H1 (cell line): ENCODE results near the gene PURB. TPM values are rescaled to one million over a fixed set of nuclear protein-coding genes. Genes with fewer than 3 reads are reported as not detected.

Source experiments
- CTCF ChIA-PET: fragments of 300-600 bp; sonication (Branson Sonifier 250); formaldehyde crosslinking; loops from one replicate; lab custom pipeline; 2021; ENCODE audit not compliant: partially characterized antibody; lab: Charles Lee
- POLR2A ChIA-PET: fragments of 300-600 bp; sonication (Branson Sonifier 250); formaldehyde crosslinking; loops from one replicate; lab custom pipeline; 2021; ENCODE audit warnings: inconsistent platforms; ENCODE audit not compliant: partially characterized antibody; lab: Charles Lee
- DNase-seq, 2 experiments: peaks; one replicate each; pipeline versions ENCODE4 v3.0.0 to v3.0.0-alpha.2; 2010 to 2022; ENCODE audit warnings: low spot score in 2 of 2, low read depth in 1 of 2, mixed read lengths in 1 of 2
- FAIRE-seq: peaks from 2 replicates; lab custom pipeline; 2011; peaks lifted over from hg19 to GRCh38; lab: Jason Lieb, UNC
- H2AFZ ChIP-seq: 2 replicates; pipeline ENCODE4 v1.8.1; 2012; ENCODE audit warnings: low read length, inconsistent platforms
- H2AK5ac ChIP-seq: 2 replicates; pipeline ENCODE4 v1.6.1; 2013; ENCODE audit warnings: low read depth, low read length
- H2BK120ac ChIP-seq: replicated peaks from 2 replicates; pipeline ENCODE3; 2013; ENCODE audit warnings: low read depth, low read length, inconsistent platforms
- H2BK12ac ChIP-seq: 2 replicates; pipeline ENCODE4 v1.6.1; 2013; ENCODE audit warnings: low read depth, low read length
- H2BK15ac ChIP-seq: 2 replicates; pipeline ENCODE4 v1.6.1; 2013; ENCODE audit warnings: low read length
- H2BK20ac ChIP-seq: 2 replicates; pipeline ENCODE4 v1.6.1; 2013; ENCODE audit warnings: low read length
- H2BK5ac ChIP-seq: 2 replicates; pipeline ENCODE4 v1.6.1; 2013; ENCODE audit warnings: low read depth, low read length
- H3K14ac ChIP-seq: 2 replicates; pipeline ENCODE4 v1.6.1; 2013; ENCODE audit warnings: inconsistent platforms; ENCODE audit not compliant: insufficient read length
- H3K18ac ChIP-seq: 2 replicates; pipeline ENCODE4 v1.6.1; 2013; ENCODE audit warnings: low read length; ENCODE audit errors: extremely low read depth
- H3K23ac ChIP-seq: 2 replicates; pipeline ENCODE4 v1.6.1; 2013; ENCODE audit warnings: inconsistent platforms; ENCODE audit not compliant: insufficient read length
- H3K23me2 ChIP-seq: 2 replicates; pipeline ENCODE4 v1.6.1; 2013; ENCODE audit warnings: low read depth, low read length
- H3K27ac ChIP-seq: 2 replicates; pipeline ENCODE4 v1.6.1; 2011; ENCODE audit warnings: low read depth, low read length, inconsistent platforms
- H3K27me3 ChIP-seq, 4 experiments: replicated peaks in 1 of 4; 1 replicate in 1 of 4; 2 replicates in 3 of 4; pipeline versions ENCODE4 v1.6.1 to v1.8.1; 2011 to 2013; ENCODE audit warnings: low read length in 3 of 4, mild to moderate bottlenecking in 3 of 4, inconsistent platforms in 2 of 4, mixed read lengths in 2 of 4, moderate library complexity in 1 of 4; ENCODE audit not compliant: control insufficient read depth in 3 of 4, insufficient read depth in 3 of 4; ENCODE audit errors: extremely low read depth in 1 of 4
- H3K36me3 ChIP-seq, 4 experiments: 2 replicates each; pipeline versions ENCODE4 v1.6.1 to v1.8.1; 2011 to 2013; ENCODE audit warnings: mild to moderate bottlenecking in 4 of 4, low read length in 3 of 4, moderate library complexity in 2 of 4, control low read depth in 1 of 4, inconsistent platforms in 1 of 4; ENCODE audit not compliant: insufficient read depth in 4 of 4, control insufficient read depth in 2 of 4
- H3K4ac ChIP-seq: replicated peaks from 2 replicates; pipeline ENCODE3; 2013; ENCODE audit warnings: low read length, low read depth, mixed read lengths, inconsistent platforms; ENCODE audit not compliant: insufficient read length
- H3K4me1 ChIP-seq, 4 experiments: replicated peaks in 1 of 4; 1 replicate in 1 of 4; 2 replicates in 3 of 4; pipeline versions ENCODE4 v1.6.1 to v1.8.1; 2011 to 2013; ENCODE audit warnings: low read length in 3 of 4, inconsistent platforms in 2 of 4, mixed read lengths in 1 of 4; ENCODE audit not compliant: insufficient read depth in 4 of 4, control insufficient read depth in 3 of 4
- H3K4me2 ChIP-seq, 2 experiments: 2 replicates each; pipeline versions ENCODE4 v1.6.1 to v1.8.1; 2011 to 2013; ENCODE audit warnings: low read depth in 2 of 2, low read length in 2 of 2, control low read depth in 1 of 2, inconsistent platforms in 1 of 2, mild to moderate bottlenecking in 1 of 2; ENCODE audit not compliant: insufficient read depth in 1 of 2
- H3K4me3 ChIP-seq, 4 experiments: fragments of 200-600, 300-600 bp in 1 of 4; sonication (generic), shearing (Covaris generic), sonication (Bioruptor Twin) in 1 of 4; 2 replicates each; pipeline versions ENCODE4 v1.5.1 to v1.8.1; 2011 to 2016; ENCODE audit warnings: low read length in 4 of 4, low read depth in 3 of 4, control low read depth in 2 of 4, inconsistent platforms in 2 of 4, mild to moderate bottlenecking in 2 of 4, mixed read lengths in 1 of 4, moderate library complexity in 1 of 4; ENCODE audit not compliant: insufficient read depth in 2 of 4; ENCODE audit errors: extremely low read depth in 1 of 4
- H3K56ac ChIP-seq: replicated peaks from 2 replicates; pipeline ENCODE3; 2013; ENCODE audit warnings: low read depth, mild to moderate bottlenecking, mixed read lengths, low read length, inconsistent platforms; ENCODE audit not compliant: insufficient read length
- H3K79me1 ChIP-seq: 2 replicates; pipeline ENCODE4 v1.6.1; 2013; ENCODE audit warnings: low read depth, low read length, control low read depth
- H3K79me2 ChIP-seq, 2 experiments: 2 replicates each; pipeline versions ENCODE4 v1.6.1 to v1.8.1; 2012 to 2013; ENCODE audit warnings: low read length in 2 of 2, mild to moderate bottlenecking in 2 of 2, inconsistent platforms in 1 of 2; ENCODE audit not compliant: insufficient read depth in 2 of 2, control insufficient read depth in 1 of 2
- H3K9ac ChIP-seq, 4 experiments: replicated peaks in 1 of 4; 1 replicate in 1 of 4; 2 replicates in 3 of 4; pipeline versions ENCODE4 v1.6.1 to v1.8.1; 2011 to 2013; ENCODE audit warnings: low read depth in 3 of 4, low read length in 3 of 4, control low read depth in 2 of 4, mild to moderate bottlenecking in 2 of 4, moderate library complexity in 2 of 4, inconsistent platforms in 1 of 4; ENCODE audit errors: extremely low read depth in 1 of 4
- H3K9me3 ChIP-seq, 2 experiments: 2 replicates each; pipeline versions ENCODE4 v1.6.1 to v1.8.1; 2012 to 2013; ENCODE audit warnings: mild to moderate bottlenecking in 2 of 2, moderate library complexity in 2 of 2, control low read depth in 1 of 2, inconsistent platforms in 1 of 2, low read depth in 1 of 2, low read length in 1 of 2, mixed read lengths in 1 of 2; ENCODE audit not compliant: insufficient read depth in 2 of 2
- H4K20me1 ChIP-seq, 2 experiments: replicated peaks in 1 of 2; 2 replicates each; pipeline versions ENCODE3 to v1.8.1; 2011 to 2013; ENCODE audit warnings: inconsistent platforms in 2 of 2, low read length in 2 of 2, mild to moderate bottlenecking in 1 of 2; ENCODE audit not compliant: insufficient read depth in 2 of 2, control insufficient read depth in 1 of 2
- H4K5ac ChIP-seq: 2 replicates; pipeline ENCODE4 v1.6.1; 2013; ENCODE audit warnings: low read length, low read depth, mixed read lengths, inconsistent platforms; ENCODE audit not compliant: insufficient read length
- H4K8ac ChIP-seq: 2 replicates; pipeline ENCODE4 v1.8.0; 2013; ENCODE audit warnings: mild to moderate bottlenecking, moderate library complexity, low read length, inconsistent platforms; ENCODE audit not compliant: insufficient read depth; ENCODE audit errors: extremely low read depth
- H4K91ac ChIP-seq: replicated peaks from 2 replicates; pipeline ENCODE3; 2013; ENCODE audit warnings: low read length, mixed read lengths, inconsistent platforms; ENCODE audit not compliant: insufficient read length
- BACH1 ChIP-seq: IDR thresholded peaks from 2 replicates; pipeline ENCODE4 v1.6.1; 2012; ENCODE audit warnings: low read length, improper control_type of control experiment
- CBX5 ChIP-seq: fragments of 300-800, 300-1000 bp; sonication (generic); IDR thresholded peaks from 2 replicates; pipeline ENCODE4 v1.7.1; 2016; ENCODE audit warnings: antibody characterized with exemption, low read length, low read depth
- CBX8 ChIP-seq: fragments of 300-800, 300-1000 bp; sonication (generic); IDR thresholded peaks from 2 replicates; pipeline ENCODE4 v1.7.1; 2016; ENCODE audit warnings: low read depth, low read length, borderline replicate concordance
- CEBPB ChIP-seq: IDR thresholded peaks from 2 replicates; pipeline ENCODE4 v1.6.1; 2012; ENCODE audit warnings: low read depth, low read length
- GTF2F1 ChIP-seq: IDR thresholded peaks from 2 replicates; pipeline ENCODE4 v1.6.1; 2012; ENCODE audit warnings: low read depth, low read length, improper control_type of control experiment, borderline replicate concordance
- HDAC2 ChIP-seq, 2 experiments: fragments of 300-600 bp in 1 of 2; sonication (generic) in 1 of 2; IDR thresholded peaks; 2 replicates each; pipeline ENCODE4 v1.6.1; 2011 to 2012; ENCODE audit warnings: low read depth in 2 of 2, low read length in 2 of 2, mild to moderate bottlenecking in 2 of 2, moderate library complexity in 2 of 2, borderline replicate concordance in 1 of 2, inconsistent platforms in 1 of 2
- JUN ChIP-seq: IDR thresholded peaks from 2 replicates; pipeline ENCODE4 v1.6.1; 2011; ENCODE audit warnings: low read depth, mild to moderate bottlenecking, improper control_type of control experiment, low read length
- KDM4A ChIP-seq: IDR thresholded peaks from one replicate; pipeline ENCODE4 v1.7.1; 2012; ENCODE audit warnings: low read depth, mild to moderate bottlenecking, moderate library complexity, low read length, inconsistent platforms; ENCODE audit not compliant: severe bottlenecking
- PHF8 ChIP-seq: fragments of 200-600 bp; sonication (generic); conservative IDR thresholded peaks from 2 replicates; pipeline ENCODE4 v1.7.1; 2012; ENCODE audit warnings: low read depth, mild to moderate bottlenecking, inconsistent platforms, low read length, moderate library complexity
- RXRA ChIP-seq: IDR thresholded peaks from 2 replicates; pipeline ENCODE4 v1.6.1; 2011; ENCODE audit warnings: low read depth, mild to moderate bottlenecking, low read length, moderate library complexity; ENCODE audit not compliant: insufficient read depth
- SP2 ChIP-seq: IDR thresholded peaks from 2 replicates; pipeline ENCODE4 v1.6.1; 2012; ENCODE audit warnings: mild to moderate bottlenecking, low read length, inconsistent platforms
- SP4 ChIP-seq: IDR thresholded peaks from 2 replicates; pipeline ENCODE4 v1.6.1; 2012; ENCODE audit warnings: low read length, inconsistent platforms
- TAF7 ChIP-seq: optimal IDR thresholded peaks from 2 replicates; pipeline ENCODE3; 2011; ENCODE audit warnings: low read depth, mild to moderate bottlenecking, inconsistent platforms, low read length, moderate library complexity, borderline replicate concordance
- TCF12 ChIP-seq: IDR thresholded peaks from 2 replicates; pipeline ENCODE4 v1.6.1; 2011; ENCODE audit warnings: low read depth, mild to moderate bottlenecking, low read length
- WGBS, 2 experiments: shearing (Covaris generic) in 1 of 2; methylation state at CpG; one replicate each; pipeline versions ENCODE4 v1.1.6 to v1.1.7; 2013 to 2015; ENCODE audit warnings: low lambda C conversion rate in 2 of 2, mixed read lengths in 2 of 2, inconsistent platforms in 1 of 2, low coverage in 1 of 2, missing lambda C conversion rate in 1 of 2; ENCODE audit not compliant: insufficient replicate concordance in 2 of 2, insufficient coverage in 1 of 2, insufficient read length in 1 of 2; ENCODE audit errors: extremely low coverage in 1 of 2, missing lambda C conversion rate in 1 of 2; 5-methylcytosine and 5-hydroxymethylcytosine counted together
- polyA plus RNA-seq, 7 experiments: library from polyadenylated mRNA; depleted of rRNA in 3 of 7; stranded (reverse) in 5 of 7; unstranded in 2 of 7; fragments of >200 nt in 5 of 7; fragments of 200-250 nt in 2 of 7; gene quantifications; 1 replicate in 5 of 7; 2 replicates in 1 of 7; 4 replicates in 1 of 7; pipeline versions ENCODE4 v1.2.1 to v1.2.3, GENCODE V29; 2011 to 2013; ENCODE audit warnings: missing spikeins in 2 of 7, mixed read lengths in 2 of 7
- total RNA-seq: library from RNA; stranded (reverse); fragmentation: NEBNext Ultra II Directional; extraction: Animal tissue kit (Norgen Biotek cat#: 25700); gene quantifications from 2 replicates; pipeline ENCODE4 v1.2.1, GENCODE V29; 2021
- TF ChIP-seq, protein P1 (sequence below): IDR thresholded peaks from 2 replicates; pipeline ENCODE4 v1.6.1; 2012; ENCODE audit warnings: inconsistent platforms

The PURB gene
- total and polyA plus RNA-seq, 2 of the 8 experiments (the other 6 are each of a cell fraction or from before 2014, with no cell fraction given): 3.3 to 22.7 TPM

DNA sequence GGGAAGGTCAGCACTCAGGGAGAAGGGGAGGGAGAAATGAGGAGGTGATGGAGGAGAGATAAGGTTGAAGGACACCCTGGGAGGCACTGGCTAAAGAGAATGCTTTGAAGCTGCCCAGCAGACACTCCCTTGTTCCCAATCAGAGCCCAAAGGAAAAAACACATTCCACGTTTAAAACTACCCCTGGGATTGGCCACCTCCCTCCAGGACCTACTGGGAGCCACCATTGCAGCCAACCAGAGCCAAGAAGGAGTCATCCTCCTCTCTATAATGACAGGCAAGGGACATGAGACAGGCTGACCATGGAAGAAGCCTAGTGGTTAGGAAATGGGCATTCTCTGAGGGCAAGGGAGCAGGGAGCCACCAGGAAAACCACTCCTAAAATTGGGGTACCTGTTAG lies 49.7 kb upstream of the PURB start:
- no peak overlapping the region for H3K9ac ChIP-seq
- H4K91ac ChIP-seq: no peak overlapping the region
- no peak overlapping the region for H3K23ac ChIP-seq
- WGBS, 2 experiments: 57% methylated on average over 1 of the region's 1 CpG; no CpG with 5 or more reads in 1 of the 2 experiments
- no peak overlapping the region for H2BK5ac ChIP-seq
- H3K4me2 ChIP-seq: no peak overlapping the region
- H3K27ac ChIP-seq: no peak overlapping the region
- H3K4ac ChIP-seq: no peak overlapping the region
- H3K9me3 ChIP-seq: no peaks in the 10 kb centered on the region
- no peaks in the 10 kb centered on the region for H3K23me2 ChIP-seq
- DNase-seq (no peak), FAIRE-seq (no peak)
- no peak overlapping the region for H3K4me3 ChIP-seq
- CTCF ChIA-PET: interaction anchor here (0.6 to 1.2 kb wide), 3 partner anchors 8 to 15 kb away, joined by 3 to 4 read pairs (median 3); no protein-coding TSS in a partner anchor
- H3K79me1 ChIP-seq: no peaks in the 10 kb centered on the region
- H3K36me3 ChIP-seq: no peaks in the 10 kb centered on the region
- peak overlapping the region; percentile 14; the same call in 1 of the 2 replicates for H4K8ac ChIP-seq
- no peak overlapping the region for H3K18ac ChIP-seq
- H3K56ac ChIP-seq: no peak overlapping the region
- no peaks in the 10 kb centered on the region for H3K4me1 ChIP-seq
- no peak overlapping the region for H2BK20ac ChIP-seq
- H2BK120ac ChIP-seq: no peak overlapping the region
- H3K27me3 ChIP-seq: no peaks in the 10 kb centered on the region
- H2BK15ac ChIP-seq: no peak overlapping the region
- H4K20me1 ChIP-seq: no peaks in the 10 kb centered on the region
- no peak overlapping the region for H2AK5ac ChIP-seq
- no peak overlapping the region for H2BK12ac ChIP-seq
- no peak overlapping the region for H2AFZ ChIP-seq
- POLR2A ChIA-PET: no interaction called here
- no peaks in the 10 kb centered on the region for H3K79me2 ChIP-seq
- no peak overlapping the region for H4K5ac ChIP-seq
- no peak overlapping the region for H3K14ac ChIP-seq
- TF ChIP-seq SP2: no peak
- no peak for TF ChIP-seq PHF8
- TF ChIP-seq, protein P1, sequence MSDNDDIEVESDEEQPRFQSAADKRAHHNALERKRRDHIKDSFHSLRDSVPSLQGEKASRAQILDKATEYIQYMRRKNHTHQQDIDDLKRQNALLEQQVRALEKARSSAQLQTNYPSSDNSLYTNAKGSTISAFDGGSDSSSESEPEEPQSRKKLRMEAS: no peak
- no peak for TF ChIP-seq TCF12
- no peak for TF ChIP-seq SP4
- no peak for TF ChIP-seq GTF2F1
- no peak for TF ChIP-seq CBX8
- no peak for TF ChIP-seq CBX5
- TF ChIP-seq TAF7: no peak
- no peak for TF ChIP-seq KDM4A
- no peak for TF ChIP-seq HDAC2 (IDR thresholded peaks at IDR 0.05; ENCODE audit: borderline replicate concordance in 1 of 2, low read depth in 2 of 2, low read length in 2 of 2)
- TF ChIP-seq BACH1: no peak
- no peak for TF ChIP-seq CEBPB
- TF ChIP-seq JUN: no peak
- TF ChIP-seq RXRA: no peak
